ENCODE data around the gene ZFAND2B.

The ZFAND2B gene

DNA sequence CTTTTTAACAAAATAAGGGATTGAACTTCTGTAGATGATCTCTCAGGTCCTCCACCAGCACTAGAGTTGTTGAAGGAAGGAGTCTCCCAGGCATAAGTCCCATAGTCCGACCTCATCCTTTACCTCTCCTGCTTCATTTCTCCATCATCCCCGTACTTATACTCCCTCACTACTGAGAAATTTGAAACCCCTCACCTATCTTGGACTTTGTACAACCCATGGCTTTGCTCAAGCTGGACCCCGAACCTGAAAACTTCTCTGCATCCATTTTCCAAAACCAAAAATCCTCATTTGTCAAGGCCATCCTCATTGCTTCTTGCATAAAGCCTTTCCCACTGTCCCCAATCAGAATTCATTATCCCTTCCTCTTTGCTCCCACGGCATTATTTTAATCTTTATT is 45.5 kb upstream of the ZFAND2B start:
- H3K4me3 ChIP-seq (replicated peaks in 1 of 2; ENCODE audit: low read depth in 2 of 2, low read length in 2 of 2) = peak overlapping the region; percentile 66 to 79
- TF ChIP-seq, protein P1, sequence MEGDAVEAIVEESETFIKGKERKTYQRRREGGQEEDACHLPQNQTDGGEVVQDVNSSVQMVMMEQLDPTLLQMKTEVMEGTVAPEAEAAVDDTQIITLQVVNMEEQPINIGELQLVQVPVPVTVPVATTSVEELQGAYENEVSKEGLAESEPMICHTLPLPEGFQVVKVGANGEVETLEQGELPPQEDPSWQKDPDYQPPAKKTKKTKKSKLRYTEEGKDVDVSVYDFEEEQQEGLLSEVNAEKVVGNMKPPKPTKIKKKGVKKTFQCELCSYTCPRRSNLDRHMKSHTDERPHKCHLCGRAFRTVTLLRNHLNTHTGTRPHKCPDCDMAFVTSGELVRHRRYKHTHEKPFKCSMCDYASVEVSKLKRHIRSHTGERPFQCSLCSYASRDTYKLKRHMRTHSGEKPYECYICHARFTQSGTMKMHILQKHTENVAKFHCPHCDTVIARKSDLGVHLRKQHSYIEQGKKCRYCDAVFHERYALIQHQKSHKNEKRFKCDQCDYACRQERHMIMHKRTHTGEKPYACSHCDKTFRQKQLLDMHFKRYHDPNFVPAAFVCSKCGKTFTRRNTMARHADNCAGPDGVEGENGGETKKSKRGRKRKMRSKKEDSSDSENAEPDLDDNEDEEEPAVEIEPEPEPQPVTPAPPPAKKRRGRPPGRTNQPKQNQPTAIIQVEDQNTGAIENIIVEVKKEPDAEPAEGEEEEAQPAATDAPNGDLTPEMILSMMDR (IDR thresholded peaks at IDR 0.05; ENCODE audit: low read depth, low read length) = no peak
- no peak for DNase-seq (ENCODE audit: low read depth in 2 of 2)

DNA sequence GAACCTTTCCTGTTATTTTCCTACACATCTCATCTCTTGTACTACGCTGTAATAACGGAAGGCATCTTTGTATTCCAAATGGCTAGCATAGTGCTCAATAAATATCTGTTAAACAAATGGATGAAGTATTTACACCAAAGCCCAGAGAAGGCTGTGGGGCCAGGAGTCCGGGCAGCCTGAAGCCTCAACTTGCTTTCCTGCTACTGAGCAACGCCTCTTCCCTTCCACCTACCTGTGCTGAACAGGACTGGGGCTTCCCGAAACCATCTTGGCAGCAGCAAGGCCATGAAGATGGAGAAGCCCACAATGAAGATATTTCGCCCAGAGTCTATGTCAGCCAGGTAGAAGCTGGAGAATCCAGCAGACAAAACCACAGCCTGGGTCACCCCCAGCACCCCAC is 43.4 kb upstream of the ZFAND2B start:
- no peak for DNase-seq (ENCODE audit: low read depth in 2 of 2)
- no peak overlapping the region for H3K4me3 ChIP-seq (replicated peaks in 1 of 2; ENCODE audit: low read depth in 2 of 2, low read length in 2 of 2)
- TF ChIP-seq, protein P1 (IDR thresholded peaks at IDR 0.05; ENCODE audit: low read depth, low read length) = no peak

DNA sequence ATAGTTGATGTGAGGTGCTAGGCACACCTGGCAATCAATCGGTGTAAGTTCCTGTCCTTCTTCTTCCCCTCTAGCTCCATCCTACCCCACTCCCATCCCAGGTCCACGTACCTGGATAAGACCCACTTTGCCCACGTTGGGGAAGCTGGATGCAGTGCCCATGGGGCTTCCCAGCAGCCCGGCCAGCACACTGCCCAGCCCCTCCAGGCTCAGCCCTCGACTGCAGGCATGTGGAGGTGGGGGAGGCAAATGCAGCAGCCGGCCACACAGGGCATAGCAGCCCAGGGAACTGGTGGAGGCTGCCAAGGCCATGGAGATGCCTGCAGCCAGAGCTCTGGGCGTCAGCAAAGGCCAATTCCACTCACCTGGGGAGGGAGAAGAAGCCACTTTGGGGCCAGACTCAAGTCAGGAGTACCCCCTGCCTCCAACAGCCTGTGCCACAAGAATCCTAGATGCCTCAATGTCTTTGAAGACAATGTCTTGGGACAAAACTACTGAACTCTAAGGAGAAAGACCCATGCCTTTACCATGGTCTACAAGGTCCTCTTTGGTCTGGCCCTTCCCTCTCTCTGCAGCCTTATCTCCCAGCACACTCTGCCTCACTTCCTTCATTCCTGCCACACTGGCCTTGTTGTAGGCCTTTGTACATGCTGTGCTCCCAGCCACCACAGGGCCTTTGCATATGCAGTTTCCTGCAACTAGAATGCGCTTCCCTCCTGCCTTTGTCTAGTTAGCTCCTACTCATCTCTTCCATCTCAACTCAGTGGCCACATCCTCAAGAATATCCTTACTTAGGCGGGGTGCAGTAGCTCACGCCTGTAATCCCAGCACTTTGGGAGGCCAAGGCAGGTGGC is 41.3 kb upstream of the ZFAND2B start:
- DNase-seq (ENCODE audit: low read depth in 2 of 2) = no peak
- TF ChIP-seq, protein P1 (IDR thresholded peaks at IDR 0.05; ENCODE audit: low read depth, low read length) = no peak
- no peak overlapping the region for H3K4me3 ChIP-seq (replicated peaks in 1 of 2; ENCODE audit: low read depth in 2 of 2, low read length in 2 of 2)

DNA sequence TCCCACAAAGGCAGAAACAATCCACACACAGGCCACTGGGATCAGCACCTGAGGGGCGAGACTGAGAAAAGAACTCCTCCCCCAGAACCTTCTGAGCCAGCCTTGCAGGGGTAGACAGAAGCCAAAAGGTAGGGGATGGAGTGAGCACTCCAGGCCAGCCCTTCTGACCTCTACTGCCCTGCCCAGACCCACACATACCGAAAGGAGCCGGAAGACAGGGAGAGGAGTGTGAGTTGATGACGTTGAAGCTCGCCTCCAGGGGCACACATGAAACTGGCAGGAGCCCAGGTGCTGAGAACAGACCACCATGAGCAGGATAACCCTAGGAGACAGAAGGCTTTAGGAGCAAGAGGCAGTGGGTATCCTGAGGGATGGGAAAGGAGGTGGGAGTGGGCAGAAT is 38.6 kb upstream of the ZFAND2B start:
- H3K4me3 ChIP-seq (replicated peaks in 1 of 2; ENCODE audit: low read depth in 2 of 2, low read length in 2 of 2) = no peak overlapping the region
- DNase-seq (ENCODE audit: low read depth in 2 of 2) = no peak
- TF ChIP-seq, protein P1 (IDR thresholded peaks at IDR 0.05; ENCODE audit: low read depth, low read length) = no peak

DNA sequence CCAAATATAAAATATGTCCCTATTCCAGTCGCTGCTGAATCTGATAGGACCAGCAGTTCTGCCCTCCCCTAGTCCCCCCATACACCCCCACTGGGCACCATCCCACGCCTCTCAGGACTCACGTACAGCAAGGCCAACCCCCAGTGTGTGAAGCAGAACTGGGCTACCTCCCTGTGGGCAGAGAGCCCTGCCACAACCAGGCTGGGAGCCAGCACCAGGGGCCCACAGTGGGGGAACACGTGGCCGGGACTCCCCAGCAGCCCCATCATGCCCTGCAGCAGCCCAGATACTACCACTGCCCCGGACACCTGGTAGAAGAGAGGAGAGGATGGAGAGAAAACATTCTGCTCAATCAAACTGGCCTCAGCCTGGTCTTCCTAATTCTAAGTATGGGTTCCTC is 38.1 kb upstream of the ZFAND2B start:
- TF ChIP-seq, protein P1 (IDR thresholded peaks at IDR 0.05; ENCODE audit: low read depth, low read length) = no peak
- peak in 1 of 2 donors; percentile 20 for DNase-seq (ENCODE audit: low read depth in 2 of 2)
- no peak overlapping the region for H3K4me3 ChIP-seq (replicated peaks in 1 of 2; ENCODE audit: low read depth in 2 of 2, low read length in 2 of 2)

DNA sequence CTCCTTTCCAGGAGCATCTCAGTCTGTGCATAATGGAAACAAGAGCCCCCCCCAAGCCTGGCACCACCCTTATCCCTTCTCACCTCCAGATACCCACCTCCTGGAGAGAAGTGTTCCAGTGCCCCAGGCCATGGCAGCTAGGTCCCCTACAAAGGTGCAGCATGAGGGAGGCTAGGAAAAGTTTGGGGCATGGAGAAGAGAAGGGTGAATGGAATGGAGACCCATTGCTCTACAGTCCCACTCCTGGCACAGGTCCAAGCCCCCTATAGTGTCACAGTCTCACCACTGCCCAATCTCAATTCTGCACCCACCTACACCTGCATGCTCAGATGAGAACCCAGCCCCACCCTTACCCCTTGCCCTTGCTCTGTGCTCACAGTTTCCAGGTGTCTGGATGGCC is 37.6 kb upstream of the ZFAND2B start:
- no peak overlapping the region for H3K4me3 ChIP-seq (replicated peaks in 1 of 2; ENCODE audit: low read depth in 2 of 2, low read length in 2 of 2)
- TF ChIP-seq, protein P1 (IDR thresholded peaks at IDR 0.05; ENCODE audit: low read depth, low read length) = no peak
- no peak for DNase-seq (ENCODE audit: low read depth in 2 of 2)
